HG02885 (cell line): ENCODE results near the gene RBM19.

Experiments used
- ATAC-seq: cut with Tn5 transposase; IDR thresholded peaks from one replicate; pipeline ENCODE4 v1.9.1; 2021; ENCODE audit warnings: mild to moderate bottlenecking; ENCODE audit not compliant: unreplicated experiment, poor library complexity

RBM19 gene

GRCh38 chr12:113934060-113934814 lies 31.9 kb downstream of the RBM19 start:
- ATAC-seq: no peak

GRCh38 chr12:113933201-113933786 lies 32.8 kb downstream of the RBM19 start:
- no peak for ATAC-seq

GRCh38 chr12:113932381-113933196 lies 33.5 kb downstream of the RBM19 start:
- no peak for ATAC-seq

GRCh38 chr12:113931517-113931916 lies 34.6 kb downstream of the RBM19 start:
- ATAC-seq: no peak

- no peak for ATAC-seq
Measured at GRCh38 chr12:113930249-113930648, 35.9 kb downstream of the RBM19 start.

GRCh38 chr12:113929312-113929989 lies 36.7 kb downstream of the RBM19 start:
- ATAC-seq: no peak

DNA sequence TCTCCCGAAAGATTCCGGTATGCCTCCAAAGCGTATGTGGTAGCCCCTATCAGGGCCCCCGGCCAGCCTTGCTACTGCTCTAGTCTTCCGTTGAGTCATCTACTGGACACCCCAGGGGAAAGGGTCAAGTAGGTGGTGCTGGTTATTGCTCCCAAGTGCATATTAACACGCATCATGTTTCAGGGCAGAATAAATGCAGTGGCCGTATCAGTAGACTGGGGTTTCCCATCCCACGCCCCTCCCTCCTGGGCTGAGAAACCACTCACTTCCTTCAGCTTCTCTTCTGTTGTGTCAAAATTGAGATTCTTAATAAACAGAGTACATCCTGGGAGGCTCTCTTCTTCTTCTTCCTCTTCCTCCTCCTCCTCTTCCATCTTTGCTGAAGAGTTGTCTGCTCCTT lies 39.3 kb downstream of the RBM19 start:
- ATAC-seq: no peak

DNA sequence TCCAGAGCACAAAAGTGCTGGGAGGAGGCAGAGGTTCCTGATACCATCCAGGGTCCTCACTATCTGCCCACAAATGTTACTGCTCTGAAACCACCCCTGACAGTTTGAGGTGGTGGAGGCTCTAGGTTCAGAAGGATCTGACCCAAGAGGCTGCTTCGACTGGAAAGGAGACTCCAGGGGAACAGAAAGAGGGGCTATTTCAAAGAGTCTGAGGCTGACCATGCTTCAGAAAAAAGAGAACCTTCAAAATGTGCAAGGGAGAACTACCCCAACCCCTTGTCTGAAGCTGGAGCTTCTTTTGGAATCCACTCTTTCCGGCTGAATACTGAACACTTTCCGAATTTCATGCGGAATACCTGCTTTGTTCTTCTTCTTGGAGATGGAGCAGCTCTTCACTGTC lies 41.8 kb downstream of the RBM19 start:
- no peak for ATAC-seq

GRCh38 chr12:113923251-113923650 lies 42.9 kb downstream of the RBM19 start:
- ATAC-seq: no peak

DNA sequence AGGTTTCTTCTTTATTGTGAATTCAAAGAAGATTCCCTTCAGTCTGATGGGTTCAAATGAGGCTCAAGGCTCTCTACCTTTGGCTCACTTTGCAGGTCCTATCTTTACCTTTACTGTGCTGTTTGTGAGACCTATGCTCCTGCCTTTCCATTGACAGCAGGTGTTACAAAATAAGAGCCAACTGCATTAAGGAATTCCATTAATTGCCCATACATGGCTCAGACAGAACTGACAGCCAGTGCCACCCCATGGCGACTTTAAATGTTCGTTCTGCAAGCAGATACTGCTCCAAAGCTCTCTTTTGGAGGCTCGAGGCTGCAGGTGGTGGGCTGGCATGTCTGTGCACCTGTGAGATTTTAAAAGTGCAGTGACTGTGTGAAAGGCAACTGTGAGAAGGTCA lies 44.7 kb downstream of the RBM19 start:
- no peak for ATAC-seq

- no peak for ATAC-seq
Measured at GRCh38 chr12:113919791-113920190, 46.3 kb downstream of the RBM19 start.

- ATAC-seq: no peak
Measured at GRCh38 chr12:113918306-113918705, 47.8 kb downstream of the RBM19 start.

GRCh38 chr12:113917393-113917792 lies 48.7 kb downstream of the RBM19 start:
- ATAC-seq: no peak

DNA sequence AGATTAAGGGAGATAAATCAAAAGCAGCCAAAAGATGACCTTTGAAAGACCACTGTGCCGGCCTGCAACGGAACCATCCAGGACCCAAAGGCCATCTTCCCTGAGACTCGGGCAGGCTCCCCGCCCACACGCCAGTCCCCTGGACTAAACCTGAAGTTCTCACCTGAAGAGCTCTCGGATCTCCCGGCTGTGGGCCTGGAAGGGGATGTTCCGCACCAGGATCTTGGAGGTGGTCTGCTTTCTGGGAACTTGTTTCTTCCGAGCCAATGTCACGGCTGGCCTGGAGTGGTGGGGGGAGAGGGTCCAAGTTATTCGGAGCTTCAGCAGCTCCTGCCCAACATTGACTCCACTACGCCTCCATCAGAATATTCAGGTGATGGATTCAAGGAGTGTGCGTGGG lies 51.3 kb downstream of the RBM19 start:
- ATAC-seq: no peak

GRCh38 chr12:113914176-113914575 lies 51.9 kb downstream of the RBM19 start:
- no peak for ATAC-seq

- no peak for ATAC-seq
Measured at GRCh38 chr12:113912760-113913329, 53.3 kb downstream of the RBM19 start.

DNA sequence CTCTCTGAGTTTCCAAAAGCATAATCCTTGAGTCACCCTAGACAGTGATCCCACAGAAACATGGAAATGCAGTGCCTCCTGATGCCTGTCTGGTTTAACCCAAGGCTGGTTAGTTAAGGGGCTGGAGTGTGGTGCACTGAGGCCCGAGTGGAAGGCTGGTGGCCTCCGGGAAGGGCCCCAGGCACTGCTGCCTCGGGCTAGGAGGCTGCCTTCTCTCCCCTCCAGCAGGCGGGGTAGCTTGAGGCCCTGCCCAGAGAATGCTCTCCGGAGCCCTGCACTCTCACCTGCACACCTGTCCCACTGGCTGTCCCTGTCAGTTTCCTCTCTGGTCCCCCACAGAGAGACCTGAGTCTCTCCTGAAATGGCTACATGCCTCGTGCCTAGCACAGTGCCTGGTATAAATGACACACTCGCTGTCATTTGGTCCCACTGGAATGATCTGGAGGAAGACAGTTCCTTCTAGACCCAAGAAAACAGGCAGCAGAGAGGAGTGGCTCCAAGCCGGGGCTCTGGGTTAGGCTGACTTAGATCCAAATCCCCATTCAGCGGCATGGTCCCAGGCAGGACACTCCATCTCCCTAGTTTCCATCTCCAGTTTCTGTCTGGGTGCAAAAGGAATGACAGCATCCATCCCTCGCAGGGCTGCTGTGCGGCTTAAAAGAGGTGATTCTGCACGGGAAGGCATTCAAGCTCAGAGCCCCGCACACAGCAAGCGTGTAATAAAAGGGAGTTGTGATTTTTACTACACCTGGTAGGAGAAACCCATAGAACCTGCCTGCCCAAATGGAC lies 54.0 kb downstream of the RBM19 start:
- no peak for ATAC-seq

GRCh38 chr12:113910751-113911272 lies 55.3 kb downstream of the RBM19 start:
- ATAC-seq: no peak

DNA sequence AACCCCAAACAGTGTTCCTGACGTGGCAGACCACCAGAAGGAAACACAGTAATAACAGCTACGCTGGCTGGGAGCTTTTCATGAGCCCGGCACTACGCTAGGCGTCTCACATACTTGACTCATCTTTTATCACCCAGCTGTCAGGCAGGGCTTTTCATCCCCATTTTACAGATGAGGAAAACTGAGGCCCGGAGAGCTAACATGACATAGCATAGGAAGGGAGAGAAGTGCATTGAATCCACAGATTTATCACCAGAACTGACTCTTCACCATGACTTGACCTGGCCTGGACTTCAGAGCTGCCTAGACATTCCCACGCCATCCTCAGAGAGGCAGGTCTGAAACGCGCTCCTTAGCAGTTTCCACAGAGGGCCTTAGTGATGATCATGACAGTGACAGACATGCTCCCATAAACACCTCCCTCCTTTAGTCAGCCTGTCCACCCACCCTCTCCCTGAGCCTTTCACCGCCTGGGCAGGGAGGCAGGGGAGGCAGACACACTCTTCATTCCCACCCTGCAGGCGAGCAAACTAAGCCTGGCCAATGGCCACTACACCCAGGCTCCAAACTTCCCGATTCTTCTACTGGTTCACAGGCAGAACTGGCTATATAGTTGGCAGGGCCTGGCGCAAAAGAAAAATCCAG lies 56.2 kb downstream of the RBM19 start:
- ATAC-seq: no peak
